H9 (cell line): ENCODE data around the gene CHN2. TPM values are rescaled to one million over a fixed set of nuclear protein-coding genes. Genes with fewer than 3 reads are reported as not detected.

ENCODE experiments used
- DNase-seq: peaks from one replicate; pipeline ENCODE4 v3.0.0-alpha.2; 2017
- H2AFZ ChIP-seq: one replicate; pipeline ENCODE4 v1.6.1; 2013; ENCODE audit warnings: mild to moderate bottlenecking, low read length, control low read depth, moderate library complexity
- H2AK5ac ChIP-seq: 2 replicates; pipeline ENCODE4 v1.6.1; 2013; ENCODE audit warnings: low read length, control low read depth, mixed read lengths; ENCODE audit not compliant: insufficient read length
- H2BK120ac ChIP-seq: one replicate; pipeline ENCODE4 v1.6.1; 2013; ENCODE audit warnings: low read depth, mild to moderate bottlenecking, low read length, control low read depth, inconsistent platforms; ENCODE audit not compliant: poor library complexity, severe bottlenecking
- H2BK12ac ChIP-seq: 2 replicates; pipeline ENCODE4 v1.6.1; 2013; ENCODE audit warnings: low read length, control low read depth, mixed read lengths, low read depth; ENCODE audit not compliant: insufficient read length
- H2BK15ac ChIP-seq: 2 replicates; pipeline ENCODE4 v1.6.1; 2013; ENCODE audit warnings: low read depth, low read length, control low read depth
- H2BK20ac ChIP-seq: one replicate; pipeline ENCODE4 v1.6.1; 2013; ENCODE audit warnings: low read depth, mild to moderate bottlenecking, low read length, control low read depth, inconsistent platforms; ENCODE audit not compliant: poor library complexity, severe bottlenecking
- H2BK5ac ChIP-seq: 2 replicates; pipeline ENCODE4 v1.6.1; 2013; ENCODE audit warnings: low read length, control low read depth, mixed read lengths; ENCODE audit not compliant: insufficient read length
- H3K14ac ChIP-seq: 2 replicates; pipeline ENCODE4 v1.6.1; 2013; ENCODE audit warnings: low read length, control low read depth; ENCODE audit not compliant: insufficient read depth
- H3K18ac ChIP-seq: 2 replicates; pipeline ENCODE4 v1.6.1; 2013; ENCODE audit warnings: low read depth, mild to moderate bottlenecking, mixed read lengths, low read length, control low read depth; ENCODE audit not compliant: insufficient read length
- H3K23ac ChIP-seq: 2 replicates; pipeline ENCODE4 v1.6.1; 2013; ENCODE audit warnings: low read length, control low read depth, mixed read lengths, low read depth; ENCODE audit not compliant: insufficient read length
- H3K23me2 ChIP-seq: 2 replicates; pipeline ENCODE4 v1.6.1; 2013; ENCODE audit warnings: low read depth, mild to moderate bottlenecking, mixed read lengths, low read length, control low read depth; ENCODE audit not compliant: insufficient read length, poor library complexity, severe bottlenecking
- H3K27ac ChIP-seq: 2 replicates; pipeline ENCODE4 v1.5.1; 2013; ENCODE audit warnings: low read length, control low read depth, mixed read lengths, low read depth; ENCODE audit not compliant: insufficient read length
- H3K27me3 ChIP-seq: 2 replicates; pipeline ENCODE4 v1.6.1; 2013; ENCODE audit warnings: low read length, control low read depth, inconsistent platforms; ENCODE audit not compliant: insufficient read depth
- H3K4ac ChIP-seq: 2 replicates; pipeline ENCODE4 v1.6.1; 2013; ENCODE audit warnings: low read depth, mild to moderate bottlenecking, control low read depth, inconsistent platforms, low read length, moderate library complexity
- H3K4me1 ChIP-seq: 2 replicates; pipeline ENCODE4 v1.6.1; 2013; ENCODE audit warnings: low read length, control low read depth, inconsistent platforms; ENCODE audit not compliant: insufficient read depth
- H3K4me2 ChIP-seq: 2 replicates; pipeline ENCODE4 v1.6.1; 2013; ENCODE audit warnings: low read length, control low read depth, mixed read lengths; ENCODE audit not compliant: insufficient read length, insufficient read depth
- H3K56ac ChIP-seq: 2 replicates; pipeline ENCODE4 v1.6.1; 2013; ENCODE audit warnings: low read depth, mild to moderate bottlenecking, mixed read lengths, low read length, control low read depth; ENCODE audit not compliant: insufficient read length
- H3K79me1 ChIP-seq: 2 replicates; pipeline ENCODE4 v1.6.1; 2013; ENCODE audit warnings: low read depth, mild to moderate bottlenecking, moderate library complexity, low read length, control low read depth, inconsistent platforms; ENCODE audit not compliant: insufficient read depth, poor library complexity, severe bottlenecking
- H3K79me2 ChIP-seq: 2 replicates; pipeline ENCODE4 v1.6.1; 2013; ENCODE audit warnings: low read length, control low read depth, inconsistent platforms; ENCODE audit not compliant: insufficient read depth
- H3K9ac ChIP-seq: 2 replicates; pipeline ENCODE4 v1.6.1; 2013; ENCODE audit warnings: low read length, control low read depth, mixed read lengths; ENCODE audit not compliant: insufficient read length; ENCODE audit errors: extremely low read depth
- H3K9me3 ChIP-seq: one replicate; pipeline ENCODE4 v1.6.1; 2013; ENCODE audit warnings: low read depth, low read length, inconsistent platforms; ENCODE audit not compliant: control insufficient read depth
- H3T11ph ChIP-seq: one replicate; pipeline ENCODE4 v1.6.1; 2013; ENCODE audit warnings: mild to moderate bottlenecking, low read length, control low read depth, inconsistent platforms
- H4K20me1 ChIP-seq: one replicate; pipeline ENCODE4 v1.6.1; 2013; ENCODE audit not compliant: control insufficient read depth, insufficient read length, insufficient read depth
- H4K5ac ChIP-seq: 2 replicates; pipeline ENCODE4 v1.6.1; 2013; ENCODE audit warnings: low read depth, mild to moderate bottlenecking, mixed read lengths, low read length, control low read depth; ENCODE audit not compliant: insufficient read length
- H4K8ac ChIP-seq: replicated peaks from 2 replicates; pipeline ENCODE4 v1.6.1; 2013; ENCODE audit warnings: low read length, control low read depth, mixed read lengths, low read depth; ENCODE audit not compliant: insufficient read length
- H4K91ac ChIP-seq: 2 replicates; pipeline ENCODE4 v1.6.1; 2013; ENCODE audit warnings: low read depth, mild to moderate bottlenecking, moderate library complexity, mixed read lengths, low read length, control low read depth; ENCODE audit not compliant: insufficient read length
- H3K27ac Mint-ChIP-seq, 3 experiments: 2 replicates in 2 of 3; 3 replicates in 1 of 3; pipeline ENCODE4 v1.8.0; 2020 to 2021; ENCODE audit warnings: mixed read lengths in 3 of 3, mild to moderate bottlenecking in 1 of 3, moderate library complexity in 1 of 3
- H3K27me3 Mint-ChIP-seq: 2 replicates; pipeline ENCODE4 v1.8.0; 2021; ENCODE audit warnings: low read depth, mild to moderate bottlenecking, moderate library complexity, mixed read lengths
- H3K36me3 Mint-ChIP-seq, 3 experiments: 2 replicates in 2 of 3; 3 replicates in 1 of 3; pipeline ENCODE4 v1.8.0; 2020 to 2021; ENCODE audit warnings: low read depth in 3 of 3, mixed read lengths in 3 of 3; ENCODE audit not compliant: insufficient read depth in 1 of 3
- H3K4me1 Mint-ChIP-seq, 2 experiments: 2 replicates each; pipeline ENCODE4 v1.8.0; 2020; ENCODE audit warnings: mixed read lengths in 2 of 2
- H3K4me3 Mint-ChIP-seq, 2 experiments: 2 replicates in 1 of 2; 3 replicates in 1 of 2; pipeline ENCODE4 v1.8.0; 2020 to 2021; ENCODE audit warnings: mild to moderate bottlenecking in 2 of 2, mixed read lengths in 2 of 2, moderate library complexity in 1 of 2
- H3K9me3 Mint-ChIP-seq, 2 experiments: 2 replicates in 1 of 2; 3 replicates in 1 of 2; pipeline ENCODE4 v1.8.0; 2020; ENCODE audit warnings: mild to moderate bottlenecking in 2 of 2, mixed read lengths in 2 of 2, moderate library complexity in 1 of 2
- WGBS: extraction: QIAGEN DNeasy Blood & Tissue Kit; methylation state at CpG from one replicate; pipeline ENCODE4 v1.1.7; 2013; ENCODE audit warnings: missing lambda C conversion rate, low lambda C conversion rate, mixed read lengths; ENCODE audit not compliant: insufficient read length; ENCODE audit errors: extremely low coverage; 5-methylcytosine and 5-hydroxymethylcytosine counted together
- total RNA-seq: library from RNA; stranded (reverse); gene quantifications from 2 replicates; pipeline ENCODE4 v1.2.1, GENCODE V29; 2021
- TF ChIP-seq, protein P1 (sequence below): fragments of 200-600 bp; sonication (generic); conservative IDR thresholded peaks from 3 replicates; pipeline ENCODE4 v1.8.0; 2021; ENCODE audit warnings: antibody characterized with exemption, mild to moderate bottlenecking

CHN2 gene
- total RNA-seq, 1 experiment from 2014 or later: 3.3 TPM

DNA sequence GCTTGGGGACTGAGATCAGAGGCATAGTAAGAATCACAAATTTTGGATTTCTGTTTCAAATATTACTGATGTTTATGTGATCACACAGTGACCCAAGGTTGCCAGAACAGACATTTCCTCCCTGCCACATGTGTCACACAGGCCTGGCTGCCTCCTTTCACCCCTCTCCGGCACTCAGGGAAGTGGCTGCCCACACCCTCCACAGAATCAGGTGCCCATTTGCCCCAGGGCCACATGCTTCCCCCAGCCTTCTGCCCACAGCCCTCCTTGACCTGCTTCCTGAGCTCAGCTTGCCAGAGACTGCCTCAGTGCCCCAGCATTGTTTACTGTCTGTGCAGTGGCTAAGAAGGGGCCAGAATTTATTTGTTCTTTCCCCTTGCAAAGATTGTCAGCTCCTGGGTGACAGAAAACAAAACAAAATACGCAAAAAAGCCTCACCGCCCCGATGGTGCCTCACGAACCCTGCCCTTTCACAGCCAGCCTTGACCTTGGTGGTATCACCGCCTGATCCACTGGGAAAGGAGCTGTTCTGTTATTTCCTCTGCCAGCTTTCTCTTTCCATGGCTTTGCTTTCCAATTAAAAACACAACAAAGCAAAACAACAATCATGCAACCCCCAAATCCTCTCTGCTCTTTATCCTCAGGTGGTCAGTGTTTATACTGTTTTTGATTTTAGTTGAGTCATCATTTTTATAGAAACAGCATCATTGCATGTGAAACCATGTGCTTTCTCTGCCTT, 52.8 kb downstream of the CHN2 start:
- Histone ChIP-seq H2BK5ac (no peak overlapping the region), H3K4ac (no peak overlapping the region), H2AFZ (no peak overlapping the region), H3K23ac (no peak overlapping the region), H3K56ac (no peak overlapping the region), H4K20me1 (no peaks in the 10 kb centered on the region), H3K9ac (no peak overlapping the region), H2BK15ac (no peak overlapping the region), H3T11ph (no peak overlapping the region), H3K79me1 (no peaks in the 10 kb centered on the region), H2BK12ac (no peak overlapping the region), H3K18ac (no peak overlapping the region), H3K27me3 (no peaks in the 10 kb centered on the region), H3K4me2 (no peak overlapping the region), H3K79me2 (no peaks in the 10 kb centered on the region), H3K4me1 (0 out of 2 replicates have a peak, but pooled peaks cover 3% of the 10 kb centered on the region), H3K9me3 (no peaks in the 10 kb centered on the region), H2AK5ac (no peak overlapping the region), H3K23me2 (no peaks in the 10 kb centered on the region), H4K8ac (no peak overlapping the region), H4K5ac (no peak overlapping the region), H2BK120ac (no peak overlapping the region), H3K27ac (no peak overlapping the region), H2BK20ac (no peak overlapping the region), H4K91ac (no peak overlapping the region), H3K14ac (peak overlapping the region; percentile 73; the same call in 1 of the 2 replicates)
- no peak for DNase-seq
- H3K36me3 Mint-ChIP-seq: no peaks in the 10 kb centered on the region; a peak in 1 of 7 replicates
- no peak overlapping the region for H3K4me3 Mint-ChIP-seq
- peaks cover 13 to 18% of the 10 kb centered on the region in 2 experiments for H3K4me1 Mint-ChIP-seq
- H3K27ac Mint-ChIP-seq: no peak overlapping the region; a peak in 1 of 7 replicates
- TF ChIP-seq, protein P1, sequence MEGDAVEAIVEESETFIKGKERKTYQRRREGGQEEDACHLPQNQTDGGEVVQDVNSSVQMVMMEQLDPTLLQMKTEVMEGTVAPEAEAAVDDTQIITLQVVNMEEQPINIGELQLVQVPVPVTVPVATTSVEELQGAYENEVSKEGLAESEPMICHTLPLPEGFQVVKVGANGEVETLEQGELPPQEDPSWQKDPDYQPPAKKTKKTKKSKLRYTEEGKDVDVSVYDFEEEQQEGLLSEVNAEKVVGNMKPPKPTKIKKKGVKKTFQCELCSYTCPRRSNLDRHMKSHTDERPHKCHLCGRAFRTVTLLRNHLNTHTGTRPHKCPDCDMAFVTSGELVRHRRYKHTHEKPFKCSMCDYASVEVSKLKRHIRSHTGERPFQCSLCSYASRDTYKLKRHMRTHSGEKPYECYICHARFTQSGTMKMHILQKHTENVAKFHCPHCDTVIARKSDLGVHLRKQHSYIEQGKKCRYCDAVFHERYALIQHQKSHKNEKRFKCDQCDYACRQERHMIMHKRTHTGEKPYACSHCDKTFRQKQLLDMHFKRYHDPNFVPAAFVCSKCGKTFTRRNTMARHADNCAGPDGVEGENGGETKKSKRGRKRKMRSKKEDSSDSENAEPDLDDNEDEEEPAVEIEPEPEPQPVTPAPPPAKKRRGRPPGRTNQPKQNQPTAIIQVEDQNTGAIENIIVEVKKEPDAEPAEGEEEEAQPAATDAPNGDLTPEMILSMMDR: no peak
- no CpG with 5 or more reads among the region's 6 CpGs for WGBS
- no peaks in the 10 kb centered on the region for H3K27me3 Mint-ChIP-seq
- H3K9me3 Mint-ChIP-seq: no peaks in the 10 kb centered on the region
